Body of pancreas (tissue), 4 donors: Measurements from ENCODE around the gene MIB2. TPM values are rescaled to one million over a fixed set of nuclear protein-coding genes. Genes with fewer than 3 reads are reported as not detected.
"Not testable (repeated sequence)": the region's sequence is repeated elsewhere in the genome, so short reads cannot be mapped to it uniquely, and the experiment has no call there.

ENCODE experiments used
- ATAC-seq: fragments of 150-250 bp; one replicate; pipeline ENCODE4 v1.9.1; 2016
- DNase-seq, 4 donors: peaks; one replicate each; pipeline ENCODE4 v3.0.0-alpha.2; 2019
- H3K27ac ChIP-seq, 4 donors: fragments of 200-600 bp; sonication (generic); 1 replicate in 3 of 4; 2 replicates in 1 of 4; pipeline versions ENCODE4 v1.5.1 to v1.6.1; 2016 to 2019; ENCODE audit warnings: mild to moderate bottlenecking in 1 of 4, mixed read lengths in 1 of 4, moderate library complexity in 1 of 4
- H3K27me3 ChIP-seq, 2 donors: fragments of 200-600 bp; sonication (generic); one replicate each; pipeline ENCODE4 v1.6.0; 2016; ENCODE audit warnings: mild to moderate bottlenecking in 1 of 2
- H3K36me3 ChIP-seq, 2 donors: fragments of 200-600 bp; sonication (generic); replicated peaks in 1 of 2; 2 replicates each; pipeline ENCODE4 v1.5.1; 2016; ENCODE audit warnings: low read depth in 2 of 2; ENCODE audit not compliant: insufficient read depth in 1 of 2
- H3K4me1 ChIP-seq: fragments of 200-600 bp; sonication (generic); one replicate; pipeline ENCODE4 v1.6.0; 2016
- H3K4me3 ChIP-seq, 2 donors: fragments of 200-600 bp; sonication (generic); 1 replicate in 1 of 2; 2 replicates in 1 of 2; pipeline ENCODE4 v1.5.1; 2016 to 2019
- H3K9me3 ChIP-seq, 3 donors: fragments of 200-600 bp; sonication (generic); 1 replicate in 2 of 3; 2 replicates in 1 of 3; pipeline ENCODE4 v1.5.1; 2016
- POLR2A ChIP-seq, 3 donors: fragments of 450-650 bp; IDR thresholded peaks; one replicate each; pipeline ENCODE4 v1.6.1; 2016; ENCODE audit warnings: antibody characterized with exemption in 3 of 3, mild to moderate bottlenecking in 2 of 3
- WGBS, 2 donors: methylation state at CpG; one replicate each; pipeline ENCODE4 v1.1.5; 2017; 5-methylcytosine and 5-hydroxymethylcytosine counted together
- intact Hi-C: fragments of 100-400 bp; cut with DNase I; formaldehyde crosslinking; loops from one replicate; pipeline ENCODE4 v1.15.1; 2023
- total RNA-seq, 2 donors: library from RNA; depleted of rRNA; stranded (reverse); fragments of >200 nt; gene quantifications; one replicate each; pipeline ENCODE4 v1.1.0, GENCODE V29; 2016
- TF ChIP-seq, protein P1 (sequence below), 7 experiments: fragments of 450-650 bp in 4 of 7; fragments of 200-600 bp in 3 of 7; sonication (generic) in 3 of 7; IDR thresholded peaks; one replicate each; pipeline ENCODE4 v1.5.1; 2016 to 2019; ENCODE audit warnings: antibody characterized with exemption in 7 of 7

MIB2 gene
- total RNA-seq, 2 donors from 2014 or later, result 57.6 to 101 TPM

DNA sequence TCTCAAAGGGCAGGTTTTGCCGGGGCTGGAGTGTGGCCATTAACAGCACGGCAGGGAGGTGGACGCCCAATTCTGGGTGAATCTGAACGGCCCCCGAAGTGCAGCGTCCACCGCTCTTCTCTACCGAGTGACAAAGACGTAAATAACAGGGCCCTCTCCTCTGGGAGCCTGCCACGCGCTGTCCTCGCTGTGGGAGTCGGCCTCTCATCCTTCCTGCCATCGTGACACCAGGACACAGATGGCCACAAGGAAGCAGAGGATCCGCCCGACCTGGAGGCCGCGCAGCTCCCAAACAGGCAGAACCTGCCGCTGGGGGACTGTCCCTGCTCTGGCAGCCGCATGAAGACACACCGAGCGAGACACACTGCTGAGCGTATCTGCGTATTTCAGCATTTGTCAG is 55.6 kb downstream of the MIB2 start:
- Histone ChIP-seq H3K4me1 (no peaks in the 10 kb centered on the region), H3K27ac (no peak overlapping the region), H3K36me3 (peaks cover 0 to 10% of the 10 kb centered on the region in 2 donors), H3K9me3 (no peaks in the 10 kb centered on the region), H3K4me3 (no peak overlapping the region), H3K27me3 (no peaks in the 10 kb centered on the region)
- ATAC-seq (no peak), DNase-seq (no peak)
- intact Hi-C loops, result no loop called here
- 93 to 96% methylated on average over 11 to 24 of the region's 24 CpGs for WGBS, 2 donors
- TF ChIP-seq, protein P1, sequence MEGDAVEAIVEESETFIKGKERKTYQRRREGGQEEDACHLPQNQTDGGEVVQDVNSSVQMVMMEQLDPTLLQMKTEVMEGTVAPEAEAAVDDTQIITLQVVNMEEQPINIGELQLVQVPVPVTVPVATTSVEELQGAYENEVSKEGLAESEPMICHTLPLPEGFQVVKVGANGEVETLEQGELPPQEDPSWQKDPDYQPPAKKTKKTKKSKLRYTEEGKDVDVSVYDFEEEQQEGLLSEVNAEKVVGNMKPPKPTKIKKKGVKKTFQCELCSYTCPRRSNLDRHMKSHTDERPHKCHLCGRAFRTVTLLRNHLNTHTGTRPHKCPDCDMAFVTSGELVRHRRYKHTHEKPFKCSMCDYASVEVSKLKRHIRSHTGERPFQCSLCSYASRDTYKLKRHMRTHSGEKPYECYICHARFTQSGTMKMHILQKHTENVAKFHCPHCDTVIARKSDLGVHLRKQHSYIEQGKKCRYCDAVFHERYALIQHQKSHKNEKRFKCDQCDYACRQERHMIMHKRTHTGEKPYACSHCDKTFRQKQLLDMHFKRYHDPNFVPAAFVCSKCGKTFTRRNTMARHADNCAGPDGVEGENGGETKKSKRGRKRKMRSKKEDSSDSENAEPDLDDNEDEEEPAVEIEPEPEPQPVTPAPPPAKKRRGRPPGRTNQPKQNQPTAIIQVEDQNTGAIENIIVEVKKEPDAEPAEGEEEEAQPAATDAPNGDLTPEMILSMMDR (IDR thresholded peaks at IDR 0.05), result no peak
- TF ChIP-seq POLR2A (IDR thresholded peaks at IDR 0.05), result no peak

DNA sequence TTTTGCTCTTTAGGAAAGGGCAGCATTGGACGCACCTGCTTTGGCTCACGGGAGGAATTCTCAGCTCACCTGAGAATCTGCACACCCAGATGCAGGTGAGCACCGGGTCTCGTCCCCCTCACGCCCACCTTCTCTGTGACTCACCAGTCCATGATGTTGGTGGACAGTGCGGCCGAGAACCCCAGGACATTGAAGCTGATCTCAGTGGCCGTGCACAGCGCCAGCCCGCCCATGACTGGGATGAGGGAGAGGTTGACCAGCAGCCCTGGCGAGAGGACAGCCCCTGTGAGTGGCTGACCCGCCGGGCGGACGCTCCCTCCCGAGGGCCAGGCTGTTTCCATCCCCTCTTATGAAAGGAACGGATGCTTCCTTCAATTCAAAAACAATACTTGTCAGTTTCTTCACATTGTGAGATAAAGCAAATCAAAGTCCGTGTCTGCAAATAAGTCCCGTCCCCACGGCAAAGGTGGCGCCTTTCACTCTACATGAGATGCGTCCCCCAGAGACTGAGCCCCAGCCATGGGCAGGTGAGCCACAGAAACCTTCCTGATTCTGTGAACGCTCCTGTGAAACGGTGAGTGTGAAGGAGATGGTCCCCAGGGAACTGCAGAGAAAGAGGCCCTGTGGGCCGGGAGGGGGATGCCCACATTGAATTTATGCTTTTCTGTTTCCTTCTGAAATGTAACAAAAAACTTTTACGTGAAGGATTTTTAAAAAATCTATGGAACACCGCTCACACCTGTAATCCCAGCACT is 56.2 kb downstream of the MIB2 start:
- Histone ChIP-seq H3K36me3 (peaks cover 0 to 5% of the 10 kb centered on the region in 2 donors), H3K27me3 (no peaks in the 10 kb centered on the region), H3K4me1 (no peaks in the 10 kb centered on the region), H3K9me3 (no peaks in the 10 kb centered on the region), H3K4me3 (no peak overlapping the region), H3K27ac (no peak overlapping the region)
- no peak for TF ChIP-seq POLR2A (IDR thresholded peaks at IDR 0.05)
- TF ChIP-seq, protein P1 (IDR thresholded peaks at IDR 0.05), result no peak
- intact Hi-C loops, result no loop called here
- DNase-seq (no peak), ATAC-seq (no peak)
- 80 to 84% methylated on average over 21 to 27 of the region's 27 CpGs for WGBS, 2 donors

DNA sequence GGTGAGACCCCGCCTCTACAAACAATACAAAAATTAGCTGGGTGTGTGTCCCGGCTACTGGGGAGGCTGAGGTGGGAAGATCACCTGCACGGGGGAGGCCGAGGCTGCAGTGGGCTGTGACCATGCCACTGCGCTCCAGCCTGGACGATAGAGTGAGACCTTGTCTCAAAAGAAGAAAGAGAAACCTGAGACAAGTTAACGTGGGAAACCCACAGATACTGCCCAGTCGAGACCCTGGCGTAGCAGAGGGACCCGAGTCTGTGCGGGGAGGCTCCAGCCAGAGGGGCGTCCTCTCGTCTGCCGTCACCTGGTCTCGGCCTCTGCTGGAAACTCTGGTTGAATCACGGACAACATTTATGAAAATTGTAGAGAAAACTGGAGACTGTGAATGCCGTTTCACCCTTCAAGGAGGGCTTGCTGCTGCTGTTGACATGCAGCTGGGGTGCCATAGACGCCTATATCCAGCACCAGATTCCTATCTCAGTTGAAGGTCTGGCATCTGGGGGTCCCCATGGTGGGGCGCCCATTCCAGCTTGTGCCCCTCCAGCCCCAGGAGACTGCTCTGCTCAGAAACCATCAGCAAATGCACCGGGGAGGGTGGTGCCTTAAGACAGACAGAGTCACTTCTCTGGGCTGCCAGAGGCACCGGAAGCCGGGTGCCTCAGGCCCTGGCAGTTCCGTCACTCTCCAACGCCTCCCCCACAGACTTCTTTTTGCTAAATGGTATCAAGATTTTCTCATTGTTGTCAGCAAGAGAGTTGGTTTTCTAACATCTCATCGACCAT is 57.1 kb downstream of the MIB2 start:
- H3K9me3 ChIP-seq, result no peaks in the 10 kb centered on the region
- intact Hi-C loops, result no loop called here
- ATAC-seq (no peak), DNase-seq (no peak)
- 90 to 92% methylated on average over 19 to 24 of the region's 25 CpGs for WGBS, 2 donors
- H3K4me1 ChIP-seq, result no peaks in the 10 kb centered on the region
- no peak overlapping the region for H3K27ac ChIP-seq
- TF ChIP-seq, protein P1 (IDR thresholded peaks at IDR 0.05), result no peak
- TF ChIP-seq POLR2A (IDR thresholded peaks at IDR 0.05), result no peak
- peaks cover 0 to 4% of the 10 kb centered on the region in 2 donors for H3K36me3 ChIP-seq
- no peaks in the 10 kb centered on the region for H3K27me3 ChIP-seq
- H3K4me3 ChIP-seq, result no peak overlapping the region

DNA sequence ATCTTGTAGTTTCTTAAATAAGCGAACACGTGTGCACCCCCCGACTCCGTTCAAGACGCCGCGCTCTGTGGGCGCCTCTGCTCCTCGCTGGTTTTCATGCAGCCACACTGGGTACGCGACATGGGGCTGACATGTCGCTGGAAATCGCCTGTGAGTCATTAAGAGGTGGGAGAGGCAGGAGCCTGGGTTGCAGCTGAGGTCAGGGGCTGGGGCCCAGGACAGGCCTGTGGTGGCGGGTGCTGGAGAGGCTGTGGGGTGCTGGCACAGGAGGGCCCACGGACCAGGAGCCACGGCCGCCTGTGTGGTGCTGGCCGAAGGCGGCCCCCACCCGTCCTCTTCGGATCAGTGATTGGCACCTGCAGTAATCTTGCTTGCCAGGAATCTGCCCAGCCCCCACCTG is 59.5 kb downstream of the MIB2 start:
- H3K27ac ChIP-seq, H3K9me3 ChIP-seq, H3K4me3 ChIP-seq, H3K36me3 ChIP-seq, H3K27me3 ChIP-seq, intact Hi-C loops, ATAC-seq, DNase-seq: not testable (repeated sequence)
- WGBS, 2 donors, result 81 to 86% methylated on average over 9 to 14 of the region's 21 CpGs
- H3K4me1 ChIP-seq, result peaks cover 13% of the 10 kb centered on the region

DNA sequence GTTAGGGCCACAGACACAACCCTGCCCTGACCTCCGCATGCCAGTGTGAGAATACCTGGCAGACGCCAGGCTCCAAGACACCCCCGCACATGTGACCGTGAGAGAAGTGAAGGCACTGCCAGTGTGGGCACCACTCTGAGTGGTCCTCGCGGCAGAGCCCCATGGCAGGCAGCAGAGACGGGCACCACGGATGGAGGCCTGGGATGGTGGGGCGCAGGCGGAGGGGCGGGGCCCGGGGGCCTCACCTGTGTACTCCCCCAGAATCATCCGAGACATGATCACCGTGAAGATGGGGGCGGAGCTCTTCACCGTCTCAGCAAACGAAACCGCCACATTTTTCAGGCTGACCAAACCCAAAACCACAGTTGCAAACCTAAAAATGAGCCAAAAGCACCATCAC is 59.9 kb downstream of the MIB2 start:
- H3K36me3 ChIP-seq, DNase-seq, H3K4me3 ChIP-seq, H3K27me3 ChIP-seq, ATAC-seq, H3K27ac ChIP-seq, intact Hi-C loops, H3K9me3 ChIP-seq: not testable (repeated sequence)
- H3K4me1 ChIP-seq, result peaks cover 13% of the 10 kb centered on the region
- WGBS, 2 donors, result no CpG with 5 or more reads among the region's 18 CpGs

DNA sequence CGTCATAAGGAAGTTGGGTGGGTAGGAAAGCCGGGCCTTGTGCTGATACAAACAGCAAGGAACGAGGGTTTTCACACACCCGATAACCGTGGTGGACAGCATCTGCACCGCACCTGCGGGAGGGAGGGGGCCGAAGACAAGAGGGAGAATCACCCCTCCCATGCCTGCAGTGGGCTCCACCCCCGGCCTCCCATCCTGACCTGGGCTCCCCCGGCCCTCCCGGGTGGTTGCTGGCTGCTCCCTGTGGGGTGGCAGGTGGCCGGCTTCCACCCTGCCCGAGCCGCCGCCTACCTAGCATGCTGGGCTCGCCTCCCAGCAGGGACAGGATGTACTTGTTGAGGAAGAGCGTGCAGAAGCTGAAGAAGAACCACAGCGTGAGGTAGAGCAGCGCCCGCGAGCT is 60.8 kb downstream of the MIB2 start:
- ATAC-seq, H3K9me3 ChIP-seq, intact Hi-C loops, H3K27me3 ChIP-seq, H3K4me3 ChIP-seq, H3K27ac ChIP-seq, H3K36me3 ChIP-seq, DNase-seq: not testable (repeated sequence)
- WGBS, 2 donors, result no CpG with 5 or more reads among the region's 21 CpGs
- peaks cover 20% of the 10 kb centered on the region for H3K4me1 ChIP-seq
